NCI-H187 treated with DMSO at 0.1 percent for 48 hours (cell line): ENCODE results near the gene GPR132.
"Not testable (repeated sequence)": the region's sequence is repeated elsewhere in the genome, so short reads cannot be mapped to it uniquely, and the experiment has no call there.

Source experiments
- DNase-seq: peaks from one replicate; lab custom pipeline; 2025; lab: John Stamatoyannopoulos, UW

Gene GPR132

GRCh38 chr14:105091054-105091516 lies 25.9 kb upstream of the GPR132 start:
- no peak for DNase-seq

GRCh38 chr14:105090493-105091053 lies 25.3 kb upstream of the GPR132 start:
- DNase-seq: peak; percentile 22

- DNase-seq: no peak
Measured at GRCh38 chr14:105089746-105090492, 24.7 kb upstream of the GPR132 start.

- DNase-seq: no peak
Measured at GRCh38 chr14:105088812-105089745, 23.8 kb upstream of the GPR132 start.

GRCh38 chr14:105087963-105088811 lies 23.0 kb upstream of the GPR132 start:
- no peak for DNase-seq

- DNase-seq: no peak
Measured at GRCh38 chr14:105087308-105087962, 22.2 kb upstream of the GPR132 start.

GRCh38 chr14:105086833-105087307 lies 21.6 kb upstream of the GPR132 start:
- DNase-seq: no peak

- no peak for DNase-seq
Measured at GRCh38 chr14:105085766-105086165, 20.5 kb upstream of the GPR132 start.

GRCh38 chr14:105084741-105085571 lies 19.7 kb upstream of the GPR132 start:
- DNase-seq: no peak

GRCh38 chr14:105083926-105084685 lies 18.9 kb upstream of the GPR132 start:
- DNase-seq: no peak

- no peak for DNase-seq
Measured at GRCh38 chr14:105082703-105083102, 17.5 kb upstream of the GPR132 start.

- not testable (repeated sequence) for DNase-seq
Measured at GRCh38 chr14:105081473-105081872, 16.2 kb upstream of the GPR132 start.

- no peak for DNase-seq
Measured at GRCh38 chr14:105080161-105080560, 14.9 kb upstream of the GPR132 start.

- no peak for DNase-seq
Measured at GRCh38 chr14:105078294-105078693, 13.1 kb upstream of the GPR132 start.

- DNase-seq: no peak
Measured at GRCh38 chr14:105077649-105077995, 12.4 kb upstream of the GPR132 start.

- DNase-seq: no peak
Measured at GRCh38 chr14:105076805-105077648, 11.8 kb upstream of the GPR132 start.

GRCh38 chr14:105076296-105076804 lies 11.1 kb upstream of the GPR132 start:
- no peak for DNase-seq
